GM12872 (cell line): ENCODE data around the gene CBX3.

Experiments used
- TF ChIP-seq, protein P1 (sequence below): IDR thresholded peaks from 3 replicates; pipeline ENCODE4 v1.5.1; 2011; ENCODE audit warnings: low read depth, mild to moderate bottlenecking, low read length, moderate library complexity; ENCODE audit not compliant: insufficient read depth

The CBX3 gene

DNA sequence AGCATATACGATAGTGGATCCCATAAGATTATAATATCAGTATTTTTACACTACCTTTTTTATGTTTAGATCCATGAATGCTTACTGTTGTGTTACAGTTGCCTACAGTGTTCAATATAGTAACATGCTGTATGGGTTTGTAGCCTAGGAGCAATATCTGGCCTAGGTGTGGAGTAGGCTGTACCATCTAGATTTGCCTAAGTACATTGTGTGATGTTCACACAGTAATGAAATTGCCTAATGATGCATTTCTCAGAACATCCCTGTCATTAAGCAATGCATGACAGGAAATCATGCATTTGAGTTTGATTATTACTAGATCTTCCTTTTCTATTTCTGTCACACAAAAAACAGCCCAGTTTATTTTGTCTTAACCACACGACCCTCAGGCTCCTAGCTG lies 14.5 kb downstream of the CBX3 start:
- TF ChIP-seq, protein P1, sequence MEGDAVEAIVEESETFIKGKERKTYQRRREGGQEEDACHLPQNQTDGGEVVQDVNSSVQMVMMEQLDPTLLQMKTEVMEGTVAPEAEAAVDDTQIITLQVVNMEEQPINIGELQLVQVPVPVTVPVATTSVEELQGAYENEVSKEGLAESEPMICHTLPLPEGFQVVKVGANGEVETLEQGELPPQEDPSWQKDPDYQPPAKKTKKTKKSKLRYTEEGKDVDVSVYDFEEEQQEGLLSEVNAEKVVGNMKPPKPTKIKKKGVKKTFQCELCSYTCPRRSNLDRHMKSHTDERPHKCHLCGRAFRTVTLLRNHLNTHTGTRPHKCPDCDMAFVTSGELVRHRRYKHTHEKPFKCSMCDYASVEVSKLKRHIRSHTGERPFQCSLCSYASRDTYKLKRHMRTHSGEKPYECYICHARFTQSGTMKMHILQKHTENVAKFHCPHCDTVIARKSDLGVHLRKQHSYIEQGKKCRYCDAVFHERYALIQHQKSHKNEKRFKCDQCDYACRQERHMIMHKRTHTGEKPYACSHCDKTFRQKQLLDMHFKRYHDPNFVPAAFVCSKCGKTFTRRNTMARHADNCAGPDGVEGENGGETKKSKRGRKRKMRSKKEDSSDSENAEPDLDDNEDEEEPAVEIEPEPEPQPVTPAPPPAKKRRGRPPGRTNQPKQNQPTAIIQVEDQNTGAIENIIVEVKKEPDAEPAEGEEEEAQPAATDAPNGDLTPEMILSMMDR: no peak

DNA sequence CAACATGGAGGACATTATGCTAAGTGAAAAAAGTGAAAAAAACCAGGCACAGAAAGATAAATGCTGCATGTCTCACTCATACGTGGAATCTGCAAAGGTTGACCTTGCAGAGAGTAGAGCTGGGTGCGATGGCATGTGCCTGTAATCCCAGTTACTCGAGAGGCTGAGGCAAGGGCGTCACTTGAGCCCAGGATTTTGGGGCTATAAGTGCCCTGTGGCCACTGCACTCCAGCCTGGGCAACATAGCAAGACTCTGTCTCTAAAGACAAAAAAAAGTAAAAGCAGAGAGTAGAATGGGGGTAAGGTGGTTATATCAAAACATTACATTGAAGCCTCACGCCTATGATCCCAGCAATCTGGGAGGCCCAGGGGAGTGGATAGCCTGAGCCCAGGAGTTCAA lies 22.8 kb downstream of the CBX3 start:
- TF ChIP-seq, protein P1: no peak

DNA sequence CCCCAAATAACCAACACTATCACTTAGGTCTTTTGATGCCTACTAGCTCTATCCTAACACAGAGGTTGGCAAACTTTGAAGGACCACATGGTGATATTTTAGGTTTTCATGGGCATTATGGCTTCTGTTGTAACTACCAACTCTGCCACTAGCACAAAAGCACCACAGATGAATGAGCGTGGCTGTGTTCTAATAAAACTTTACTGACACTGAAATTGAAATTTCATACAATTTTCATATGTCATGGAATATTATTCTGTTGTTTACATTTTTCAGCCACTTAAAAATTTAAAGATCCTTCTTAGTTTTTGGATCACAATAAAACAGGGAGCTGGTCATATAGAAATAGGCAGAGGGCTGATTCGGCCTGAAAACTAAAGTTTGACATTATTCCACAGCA lies 26.4 kb downstream of the CBX3 start:
- TF ChIP-seq, protein P1: no peak

DNA sequence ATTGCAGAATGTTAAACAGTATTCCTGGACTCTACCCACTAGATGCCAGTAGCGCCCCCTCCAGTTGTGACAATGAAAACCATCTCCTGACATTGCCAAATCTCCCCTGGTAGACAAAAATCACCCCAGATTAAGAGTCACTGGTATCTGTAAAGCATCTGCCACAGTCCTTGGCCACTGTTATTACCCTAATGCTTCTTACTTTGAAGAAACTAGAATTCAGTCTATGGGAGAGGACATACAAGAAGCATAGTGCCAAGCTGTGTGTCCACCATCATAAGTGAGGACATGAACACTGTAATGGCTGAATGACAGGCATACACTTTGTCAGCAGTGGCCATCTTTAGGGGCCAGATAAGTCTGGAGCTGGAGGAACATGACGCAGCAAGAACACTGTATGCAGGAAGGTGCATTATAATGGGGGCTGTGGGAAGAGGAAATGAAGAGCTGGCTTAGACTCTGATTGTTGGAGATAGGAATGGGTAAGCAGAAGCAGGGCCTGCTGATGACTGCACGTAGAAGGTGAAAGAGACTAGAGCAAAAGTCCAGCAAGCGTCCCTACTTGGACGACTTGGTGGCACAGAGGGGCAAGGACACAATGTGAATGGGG lies 32.5 kb downstream of the CBX3 start:
- TF ChIP-seq, protein P1: no peak

DNA sequence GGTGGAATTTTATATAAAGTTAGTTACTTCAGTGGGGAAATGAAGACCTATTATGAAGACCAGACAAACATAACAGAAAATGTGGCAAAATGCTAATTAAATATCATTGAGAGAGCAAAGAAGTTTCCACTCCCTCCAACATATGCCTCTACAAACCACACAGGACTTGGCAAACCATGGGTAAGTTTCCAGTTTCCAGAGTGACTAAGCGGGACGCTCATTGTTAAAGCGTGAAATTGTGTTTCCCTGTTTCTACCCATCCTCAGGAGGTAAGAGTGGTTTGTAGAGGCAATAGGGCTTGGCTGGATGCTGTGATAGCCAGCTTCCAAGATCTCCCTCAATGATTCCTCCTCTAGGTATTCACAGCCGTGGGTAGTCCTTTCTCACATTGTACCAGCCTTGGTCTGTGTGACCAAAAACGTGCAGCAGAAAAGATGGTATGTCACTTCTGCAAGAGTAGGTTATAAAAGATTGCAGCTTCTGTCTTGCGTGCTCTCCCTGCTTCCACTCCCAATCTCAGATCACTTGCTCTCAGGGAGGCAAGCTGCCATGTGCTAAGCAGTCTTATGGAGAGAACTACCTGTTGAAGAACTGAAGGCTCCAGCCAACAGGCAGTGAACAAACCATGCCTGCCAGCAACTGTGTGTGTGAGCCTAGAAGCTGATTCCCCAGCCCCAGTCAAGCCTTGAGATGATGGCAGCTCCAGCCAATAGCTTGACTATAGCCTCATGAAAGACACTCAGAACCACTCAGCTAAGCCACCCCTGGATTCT lies 35.7 kb downstream of the CBX3 start:
- TF ChIP-seq, protein P1: no peak

DNA sequence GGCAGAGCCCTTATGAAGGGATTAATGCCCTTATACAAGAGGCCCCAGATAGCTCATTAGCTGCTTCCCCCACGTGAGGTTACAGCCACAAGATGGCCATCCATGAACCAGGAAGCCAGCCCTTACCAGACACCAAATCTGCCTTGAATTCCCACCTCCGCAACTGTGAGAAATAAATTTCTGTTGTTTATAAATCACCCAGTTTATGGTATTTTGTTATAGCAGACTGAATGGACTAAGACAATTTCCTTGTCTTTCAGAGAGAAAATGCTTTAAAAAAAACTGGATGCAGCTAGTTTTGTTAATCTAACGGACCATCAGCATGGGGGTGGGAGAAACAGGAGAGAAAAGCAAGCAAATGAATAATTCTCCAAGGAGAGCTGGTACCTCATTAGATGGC lies 36.5 kb downstream of the CBX3 start:
- TF ChIP-seq, protein P1: no peak

DNA sequence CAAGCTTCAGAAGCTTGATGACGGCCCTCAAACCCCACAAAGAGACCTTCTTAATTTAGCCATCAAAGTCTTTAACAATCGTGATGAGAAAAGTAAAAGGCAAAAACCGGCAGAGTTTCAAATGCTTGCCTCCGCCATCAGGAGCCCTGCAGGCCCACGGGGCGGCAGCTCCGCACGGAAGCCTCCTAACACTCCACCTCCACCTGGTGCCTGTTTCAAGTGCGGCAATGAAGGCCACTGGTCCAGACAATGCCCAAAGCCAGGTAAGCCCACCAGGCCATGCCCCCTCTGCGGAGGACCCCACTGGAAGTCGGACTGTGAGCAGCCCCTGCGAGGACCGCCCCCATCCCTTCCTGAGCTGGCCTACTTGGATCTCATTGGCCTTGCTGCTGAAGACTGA lies 43.6 kb downstream of the CBX3 start:
- TF ChIP-seq, protein P1: no peak
